ENCODE data around the gene TNK2.
"Not testable (repeated sequence)": the region's sequence is repeated elsewhere in the genome, so short reads cannot be mapped to it uniquely, and the experiment has no call there.

Gene TNK2

GRCh38 chr3:195901836-195902585 lies 6.3 kb downstream of the TNK2 start:
- H2BK12ac ChIP-seq (ENCODE audit: low read length); H3K9ac ChIP-seq (ENCODE audit: low read depth, low read length, poor library complexity); H4K8ac ChIP-seq (ENCODE audit: low read depth, low read length); H4K91ac ChIP-seq (ENCODE audit: low read depth, low read length, poor library complexity); H3K27me3 ChIP-seq (ENCODE audit: control insufficient read depth in 3 of 3, insufficient read depth in 3 of 3, low read depth in 1 of 3, low read length in 3 of 3); H3K23ac ChIP-seq (ENCODE audit: low read depth, low read length, poor library complexity); H3K4me2 ChIP-seq (ENCODE audit: insufficient read depth, low read length, poor library complexity, severe bottlenecking); H3K4ac ChIP-seq (ENCODE audit: low read length); H3K36me3 ChIP-seq (replicated peaks in 1 of 2; ENCODE audit: control insufficient read depth in 2 of 2, insufficient read depth in 2 of 2, low read length in 2 of 2); H2BK15ac ChIP-seq (ENCODE audit: low read length); H3K18ac ChIP-seq (ENCODE audit: low read length); H2AFZ ChIP-seq (ENCODE audit: low read length); H2BK5ac ChIP-seq (ENCODE audit: low read length); H2AK5ac ChIP-seq (ENCODE audit: low read depth, low read length); H3K14ac ChIP-seq (ENCODE audit: low read length); H2BK120ac ChIP-seq (ENCODE audit: low read depth, low read length); H3K4me3 ChIP-seq (ENCODE audit: low read length in 2 of 2); H3K27ac ChIP-seq (replicated peaks; ENCODE audit: low read length); DNase-seq (ENCODE audit: low spot score); H3K4me1 ChIP-seq (ENCODE audit: control insufficient read depth in 2 of 2, insufficient read depth in 1 of 2, low read depth in 1 of 2, low read length in 2 of 2); H3K9me3 ChIP-seq (replicated peaks in 1 of 2; ENCODE audit: control insufficient read depth in 2 of 2, insufficient read depth in 1 of 2, low read depth in 1 of 2, low read length in 2 of 2): not testable (repeated sequence)
- WGBS, 2 donors (ENCODE audit: extremely low coverage in 2 of 2, insufficient read length in 2 of 2, insufficient replicate concordance in 1 of 2): no CpG with 5 or more reads among the region's 16 CpGs
- H3K79me1 ChIP-seq (ENCODE audit: low read depth, low read length): peaks cover 14% of the 10 kb centered on the region

GRCh38 chr3:195900436-195901355 lies 7.7 kb downstream of the TNK2 start:
- DNase-seq (ENCODE audit: low spot score): no peak
- Histone ChIP-seq H3K18ac (ENCODE audit: low read length) (peak overlapping the region; percentile 44), H3K9ac (ENCODE audit: low read depth, low read length, poor library complexity) (no peak overlapping the region), H3K9me3 (replicated peaks in 1 of 2; ENCODE audit: control insufficient read depth in 2 of 2, insufficient read depth in 1 of 2, low read depth in 1 of 2, low read length in 2 of 2) (peaks cover 0 to 2% of the 10 kb centered on the region in 2 donors), H3K36me3 (replicated peaks in 1 of 2; ENCODE audit: control insufficient read depth in 2 of 2, insufficient read depth in 2 of 2, low read length in 2 of 2) (no peaks in the 10 kb centered on the region), H3K4me2 (ENCODE audit: insufficient read depth, low read length, poor library complexity, severe bottlenecking) (no peak overlapping the region), H3K79me1 (ENCODE audit: low read depth, low read length) (peaks cover 14% of the 10 kb centered on the region), H2BK15ac (ENCODE audit: low read length) (no peak overlapping the region), H2BK5ac (ENCODE audit: low read length) (no peak overlapping the region), H3K14ac (ENCODE audit: low read length) (peak overlapping the region; percentile 21), H2BK12ac (ENCODE audit: low read length) (no peak overlapping the region), H2AFZ (ENCODE audit: low read length) (no peak overlapping the region), H3K4me3 (ENCODE audit: low read length in 2 of 2) (no peak overlapping the region), H3K4ac (ENCODE audit: low read length) (peak overlapping the region; percentile 37), H3K27ac (replicated peaks; ENCODE audit: low read length) (no peak overlapping the region), H2AK5ac (ENCODE audit: low read depth, low read length) (peak overlapping the region; percentile 83), H3K27me3 (ENCODE audit: control insufficient read depth in 3 of 3, insufficient read depth in 3 of 3, low read depth in 1 of 3, low read length in 3 of 3) (no peaks in the 10 kb centered on the region), H4K8ac (ENCODE audit: low read depth, low read length) (no peak overlapping the region), H3K4me1 (ENCODE audit: control insufficient read depth in 2 of 2, insufficient read depth in 1 of 2, low read depth in 1 of 2, low read length in 2 of 2) (peaks cover 15 to 17% of the 10 kb centered on the region in 2 donors), H3K23ac (ENCODE audit: low read depth, low read length, poor library complexity) (peak overlapping the region; percentile 93), H2BK120ac (ENCODE audit: low read depth, low read length) (no peak overlapping the region), H4K91ac (ENCODE audit: low read depth, low read length, poor library complexity) (no peak overlapping the region)
- WGBS, 2 donors (ENCODE audit: extremely low coverage in 2 of 2, insufficient read length in 2 of 2, insufficient replicate concordance in 1 of 2): no CpG with 5 or more reads among the region's 23 CpGs

- Histone ChIP-seq H2AK5ac (ENCODE audit: low read depth, low read length) (peak overlapping the region; percentile 56), H3K27me3 (ENCODE audit: control insufficient read depth in 3 of 3, insufficient read depth in 3 of 3, low read depth in 1 of 3, low read length in 3 of 3) (no peaks in the 10 kb centered on the region), H2BK15ac (ENCODE audit: low read length) (no peak overlapping the region), H3K79me1 (ENCODE audit: low read depth, low read length) (peaks cover 21% of the 10 kb centered on the region), H2BK5ac (ENCODE audit: low read length) (no peak overlapping the region), H3K4me3 (ENCODE audit: low read length in 2 of 2) (no peak overlapping the region), H4K8ac (ENCODE audit: low read depth, low read length) (peak overlapping the region; percentile 43), H2AFZ (ENCODE audit: low read length) (no peak overlapping the region), H3K27ac (replicated peaks; ENCODE audit: low read length) (no peak overlapping the region), H2BK12ac (ENCODE audit: low read length) (no peak overlapping the region), H3K4ac (ENCODE audit: low read length) (peak overlapping the region; percentile 37), H2BK120ac (ENCODE audit: low read depth, low read length) (no peak overlapping the region), H3K14ac (ENCODE audit: low read length) (peak overlapping the region; percentile 38), H3K9me3 (replicated peaks in 1 of 2; ENCODE audit: control insufficient read depth in 2 of 2, insufficient read depth in 1 of 2, low read depth in 1 of 2, low read length in 2 of 2) (peaks cover 0 to 2% of the 10 kb centered on the region in 2 donors), H3K36me3 (replicated peaks in 1 of 2; ENCODE audit: control insufficient read depth in 2 of 2, insufficient read depth in 2 of 2, low read length in 2 of 2) (no peaks in the 10 kb centered on the region), H3K4me1 (ENCODE audit: control insufficient read depth in 2 of 2, insufficient read depth in 1 of 2, low read depth in 1 of 2, low read length in 2 of 2) (peaks cover 17 to 20% of the 10 kb centered on the region in 2 donors), H3K9ac (ENCODE audit: low read depth, low read length, poor library complexity) (no peak overlapping the region), H3K23ac (ENCODE audit: low read depth, low read length, poor library complexity) (peak overlapping the region; percentile 93), H4K91ac (ENCODE audit: low read depth, low read length, poor library complexity) (no peak overlapping the region), H3K4me2 (ENCODE audit: insufficient read depth, low read length, poor library complexity, severe bottlenecking) (no peak overlapping the region), H3K18ac (ENCODE audit: low read length) (peak overlapping the region; percentile 48)
- WGBS, 2 donors (ENCODE audit: extremely low coverage in 2 of 2, insufficient read length in 2 of 2, insufficient replicate concordance in 1 of 2): no CpG with 5 or more reads among the region's 15 CpGs
- DNase-seq (ENCODE audit: low spot score): no peak
Observed at GRCh38 chr3:195899701-195900435, 8.5 kb downstream of the TNK2 start.
